DOHH2 (cell line): ENCODE measurements around the gene CDH12.

Experiments used
- CTCF ChIP-seq: fragments of 200-600 bp; sonication (generic); IDR thresholded peaks from one replicate; pipeline ENCODE4 v1.5.1; 2014; ENCODE audit warnings: antibody characterized with exemption, mild to moderate bottlenecking, low read depth, low read length; ENCODE audit not compliant: poor library complexity, severe bottlenecking
- EZH2phosphoT487 ChIP-seq: fragments of 200-600 bp; sonication (generic); IDR thresholded peaks from 2 replicates; pipeline ENCODE4 v1.6.1; 2017; ENCODE audit warnings: borderline replicate concordance, mild to moderate bottlenecking, antibody characterized with exemption, low read length, moderate library complexity, mixed read lengths

DNA sequence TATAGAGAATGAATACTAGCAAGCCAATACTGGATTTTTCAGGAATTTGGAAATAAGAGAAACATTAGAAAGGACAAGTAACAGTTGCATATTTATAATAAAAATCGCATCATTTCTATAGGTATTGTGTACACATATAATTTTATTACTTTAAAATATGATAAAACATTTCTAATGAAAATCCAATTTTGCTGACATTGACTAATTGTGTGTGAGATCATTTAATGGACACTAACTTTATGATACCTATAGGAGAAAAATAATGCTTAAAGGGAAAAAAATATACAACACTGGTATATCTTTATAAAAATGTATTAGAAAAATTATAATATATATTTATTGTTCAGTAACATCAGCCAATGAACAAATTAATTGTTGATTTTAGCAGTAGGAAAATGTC, 557.3 kb downstream of the CDH12 start:
- TF ChIP-seq CTCF (no peak), EZH2phosphoT487 (no peak)
